ENCODE data around the gene FCGR3B. TPM values are rescaled to one million over a fixed set of nuclear protein-coding genes. Genes with fewer than 3 reads are reported as not detected.
"Not testable (repeated sequence)": the region's sequence is repeated elsewhere in the genome, so short reads cannot be mapped to it uniquely, and the experiment has no call there.

The FCGR3B gene
- total RNA-seq, 4 donors from 2014 or later: 0.66 to 2.0 (median 1.2) TPM; not detected in 1

DNA sequence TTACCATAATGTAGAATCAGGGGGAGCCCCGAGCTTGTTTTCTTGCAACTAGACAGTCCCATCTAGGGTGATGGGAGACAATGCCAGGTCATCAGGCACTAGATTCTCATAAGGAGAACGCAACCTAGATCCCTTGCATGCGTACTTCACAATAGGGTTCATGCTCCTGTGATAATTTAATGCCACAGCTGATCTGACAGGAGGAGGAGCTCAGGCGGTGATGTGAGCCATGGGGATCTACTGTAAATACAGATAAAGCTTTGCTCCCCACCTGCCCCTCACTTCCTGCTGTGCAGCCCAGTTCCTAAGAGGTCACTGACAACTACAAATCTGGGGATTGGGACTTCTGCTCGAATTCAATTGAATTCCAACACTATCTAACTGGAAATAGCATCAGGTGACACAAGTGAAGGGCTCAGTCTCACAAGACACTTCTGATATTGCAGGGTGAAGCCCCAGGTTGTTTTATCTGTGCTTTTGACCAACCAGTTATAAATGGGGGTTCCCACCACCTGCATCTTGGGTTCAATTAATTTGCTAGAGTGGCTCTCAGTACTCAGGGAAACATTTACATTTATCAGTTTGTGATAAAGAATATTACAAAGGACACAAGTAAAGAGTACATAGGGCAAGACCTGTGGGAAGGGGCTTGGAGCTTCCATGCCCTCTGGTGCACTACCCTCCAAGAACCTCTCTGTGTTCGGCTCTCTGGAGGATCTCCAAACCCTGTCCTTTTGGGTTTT is 7.4 kb upstream of the FCGR3B start:
- H3K9me3 ChIP-seq, H3K27me3 ChIP-seq, ATAC-seq, H3K4me1 ChIP-seq, H3K36me3 ChIP-seq, H3K27ac ChIP-seq, H3K4me3 ChIP-seq: not testable (repeated sequence)
- no CpG with 5 or more reads among the region's 6 CpGs for WGBS, 2 donors (ENCODE audit: low coverage in 1 of 2)

DNA sequence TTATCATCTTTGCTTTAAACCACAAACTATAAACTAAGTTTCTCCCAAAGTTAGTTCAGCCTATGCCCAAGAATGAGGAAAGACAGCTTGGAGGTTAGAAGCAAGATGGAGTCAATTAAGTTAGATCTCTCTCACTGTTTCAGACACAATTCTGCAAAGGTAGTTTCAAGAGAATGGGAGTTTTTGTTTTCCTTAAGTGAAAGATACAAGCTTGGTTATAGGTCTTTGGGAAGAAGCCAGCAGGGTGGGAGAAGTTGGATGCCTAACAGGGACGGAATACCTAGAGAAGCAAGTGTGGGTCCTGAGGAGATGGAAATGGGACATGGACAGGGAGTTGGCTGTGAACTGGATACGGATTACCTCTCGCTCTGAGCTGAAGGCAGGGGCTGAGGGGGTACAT is 6.0 kb upstream of the FCGR3B start:
- not testable (repeated sequence) for H3K27ac ChIP-seq

GRCh38 chr1:161636189-161636782 is 5.3 kb upstream of the FCGR3B start:
- no CpG with 5 or more reads among the region's 1 CpG for WGBS, 2 donors (ENCODE audit: low coverage in 1 of 2)
- H3K4me3 ChIP-seq, ATAC-seq: not testable (repeated sequence)

More for the DNA sequence above, 6.0 kb upstream of the FCGR3B start:
- not testable (repeated sequence) for H3K9me3 ChIP-seq, H3K36me3 ChIP-seq, H3K4me1 ChIP-seq, H3K4me3 ChIP-seq, H3K27me3 ChIP-seq, ATAC-seq
- 70 to 87% methylated on average over 2 to 3 of the region's 3 CpGs for WGBS, 2 donors (ENCODE audit: low coverage in 1 of 2)

DNA sequence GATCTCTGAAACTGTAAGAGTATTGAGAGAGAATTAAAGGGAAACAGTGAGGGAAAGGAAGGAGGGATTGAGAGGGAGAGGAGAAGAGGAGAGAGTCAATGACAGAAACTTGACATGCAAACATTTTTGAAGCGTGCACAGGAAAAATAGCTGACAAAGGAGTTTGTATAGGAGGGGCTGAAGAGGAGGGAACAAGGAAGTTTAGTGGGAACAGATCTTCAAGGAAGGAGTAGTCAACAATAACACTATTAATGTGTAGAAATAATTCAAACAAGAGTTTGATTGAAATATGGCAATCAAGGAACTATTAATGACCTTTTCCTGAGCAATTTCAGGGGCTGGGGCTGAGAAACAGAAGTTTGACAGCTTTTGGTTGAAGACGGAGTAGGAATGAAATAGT is 4.0 kb upstream of the FCGR3B start:
- H3K27me3 ChIP-seq, H3K4me3 ChIP-seq, H3K9me3 ChIP-seq, H3K4me1 ChIP-seq, H3K27ac ChIP-seq, H3K36me3 ChIP-seq, ATAC-seq: not testable (repeated sequence)
- WGBS, 2 donors (ENCODE audit: low coverage in 1 of 2): 80 to 100% methylated on average over 1 of the region's 2 CpGs

More at GRCh38 chr1:161636189-161636782, 5.3 kb upstream of the FCGR3B start:
- not testable (repeated sequence) for H3K9me3 ChIP-seq, H3K27me3 ChIP-seq, H3K27ac ChIP-seq, H3K4me1 ChIP-seq, H3K36me3 ChIP-seq

DNA sequence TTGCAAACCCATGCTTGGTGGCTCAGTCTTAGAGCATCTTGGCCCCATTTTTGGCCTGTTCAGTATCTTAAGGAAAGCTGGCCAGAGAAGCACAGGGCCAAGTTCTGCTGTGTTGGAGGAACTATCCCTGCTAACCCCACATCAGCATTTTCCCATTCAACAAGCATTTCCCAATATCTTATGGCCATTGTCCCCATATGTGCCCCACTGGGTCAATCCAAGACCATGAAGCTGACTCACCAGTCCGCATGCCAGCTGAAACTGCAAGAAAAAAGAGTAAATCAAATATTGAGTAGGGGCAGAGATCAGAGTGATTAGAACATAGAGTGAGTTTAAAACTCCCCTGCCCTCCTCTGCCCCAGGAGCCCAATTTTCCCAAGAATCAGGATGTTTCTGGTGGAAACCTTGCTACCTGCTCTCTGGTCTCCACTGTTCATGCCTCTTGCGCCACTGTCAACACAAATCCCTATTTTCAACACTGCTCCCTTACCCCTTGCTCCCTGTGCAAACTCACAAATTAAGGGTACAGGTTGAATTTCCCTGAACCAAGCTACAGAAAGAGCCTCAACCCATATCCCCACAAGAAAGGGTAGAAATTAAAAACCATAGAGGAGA is 741 bp downstream of the FCGR3B start:
- H3K4me1 ChIP-seq, H3K36me3 ChIP-seq, H3K27me3 ChIP-seq, H3K27ac ChIP-seq, H3K9me3 ChIP-seq, H3K4me3 ChIP-seq: not testable (repeated sequence)
- no CpG with 5 or more reads among the region's 2 CpGs for WGBS, 2 donors (ENCODE audit: low coverage in 1 of 2)
- ATAC-seq: peak; percentile 57

DNA sequence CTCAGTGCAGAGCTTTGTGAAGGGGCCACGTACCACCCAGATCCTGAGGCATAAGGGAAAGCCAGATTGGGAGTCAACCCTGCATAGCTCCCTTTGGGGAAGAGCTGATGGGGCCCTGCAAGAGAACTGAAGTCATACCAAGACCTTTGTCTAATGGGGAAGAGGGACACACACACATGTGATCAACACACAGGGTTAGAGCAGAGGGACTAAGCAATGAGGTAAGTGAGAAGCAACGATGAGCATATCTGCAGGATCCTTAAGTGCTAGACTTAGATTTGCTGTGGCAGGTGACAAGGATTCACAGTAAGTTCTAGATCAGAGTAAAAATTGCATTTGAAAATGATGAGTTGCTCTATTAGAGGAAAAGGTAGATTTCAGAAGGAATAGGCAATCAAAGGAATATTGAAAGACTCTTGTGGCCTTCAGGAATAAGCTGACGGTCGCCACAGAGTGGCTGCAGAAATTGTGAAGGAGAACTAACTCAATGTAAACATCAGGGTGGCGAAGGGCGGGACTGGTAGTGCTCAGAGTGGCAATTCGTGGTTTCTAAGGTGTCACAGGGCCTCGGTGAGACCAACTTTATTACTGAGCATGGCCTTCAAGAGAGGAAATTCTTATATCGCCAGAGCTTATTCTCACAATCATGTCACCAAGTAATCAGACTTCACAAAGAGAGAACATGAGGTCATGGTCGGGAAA is 4.4 kb downstream of the FCGR3B start:
- 50 to 90% methylated on average over 1 to 8 of the region's 10 CpGs for WGBS, 2 donors (ENCODE audit: low coverage in 1 of 2)
- H3K36me3 ChIP-seq, H3K4me3 ChIP-seq, H3K4me1 ChIP-seq, H3K27me3 ChIP-seq, H3K9me3 ChIP-seq, ATAC-seq, H3K27ac ChIP-seq: not testable (repeated sequence)

DNA sequence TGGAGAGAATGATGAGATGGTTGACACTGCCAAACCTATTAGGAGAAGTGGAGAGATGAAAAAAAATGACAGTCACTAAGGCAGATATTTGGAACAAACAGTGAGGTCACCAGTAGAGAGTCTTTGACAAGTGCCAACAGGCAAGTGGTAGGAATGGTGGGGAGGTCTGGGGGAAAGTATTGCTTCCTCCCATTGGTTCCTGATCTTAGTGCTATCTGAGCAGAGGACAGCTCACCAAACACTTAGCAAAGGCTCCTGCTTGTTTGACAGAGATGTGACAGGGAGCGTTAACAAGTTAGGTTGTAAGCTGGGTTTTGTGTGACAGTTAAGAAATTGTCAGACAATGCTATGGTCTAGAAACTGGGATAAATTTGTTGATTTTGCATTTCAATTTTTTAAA is 6.4 kb downstream of the FCGR3B start:
- peaks cover 18% of the 10 kb centered on the region for H3K27me3 ChIP-seq
- not testable (repeated sequence) for H3K27ac ChIP-seq

GRCh38 chr1:161623401-161624051 is 7.5 kb downstream of the FCGR3B start:
- H3K4me1 ChIP-seq, H3K36me3 ChIP-seq, H3K27ac ChIP-seq, H3K9me3 ChIP-seq, H3K4me3 ChIP-seq, ATAC-seq: not testable (repeated sequence)
- peaks cover 18% of the 10 kb centered on the region for H3K27me3 ChIP-seq
- WGBS, 2 donors (ENCODE audit: low coverage in 1 of 2): 61 to 100% methylated on average over 1 to 3 of the region's 6 CpGs

More for the DNA sequence above, 6.4 kb downstream of the FCGR3B start:
- H3K4me1 ChIP-seq, ATAC-seq, H3K9me3 ChIP-seq, H3K4me3 ChIP-seq, H3K36me3 ChIP-seq: not testable (repeated sequence)
- WGBS, 2 donors (ENCODE audit: low coverage in 1 of 2): 80% methylated on average over 1 of the region's 1 CpG; no CpG with 5 or more reads in 1 of the 2 donors

- H3K4me1 ChIP-seq, H3K27ac ChIP-seq, H3K9me3 ChIP-seq, H3K36me3 ChIP-seq, ATAC-seq: not testable (repeated sequence)
- Histone ChIP-seq H3K27me3 (peaks cover 18% of the 10 kb centered on the region), H3K4me3 (peak overlapping the region in 1 of 2 donors; percentile 48)
- 57 to 62% methylated on average over 2 to 5 of the region's 8 CpGs for WGBS, 2 donors (ENCODE audit: low coverage in 1 of 2)
Observed at GRCh38 chr1:161622054-161622453, 8.9 kb downstream of the FCGR3B start.

DNA sequence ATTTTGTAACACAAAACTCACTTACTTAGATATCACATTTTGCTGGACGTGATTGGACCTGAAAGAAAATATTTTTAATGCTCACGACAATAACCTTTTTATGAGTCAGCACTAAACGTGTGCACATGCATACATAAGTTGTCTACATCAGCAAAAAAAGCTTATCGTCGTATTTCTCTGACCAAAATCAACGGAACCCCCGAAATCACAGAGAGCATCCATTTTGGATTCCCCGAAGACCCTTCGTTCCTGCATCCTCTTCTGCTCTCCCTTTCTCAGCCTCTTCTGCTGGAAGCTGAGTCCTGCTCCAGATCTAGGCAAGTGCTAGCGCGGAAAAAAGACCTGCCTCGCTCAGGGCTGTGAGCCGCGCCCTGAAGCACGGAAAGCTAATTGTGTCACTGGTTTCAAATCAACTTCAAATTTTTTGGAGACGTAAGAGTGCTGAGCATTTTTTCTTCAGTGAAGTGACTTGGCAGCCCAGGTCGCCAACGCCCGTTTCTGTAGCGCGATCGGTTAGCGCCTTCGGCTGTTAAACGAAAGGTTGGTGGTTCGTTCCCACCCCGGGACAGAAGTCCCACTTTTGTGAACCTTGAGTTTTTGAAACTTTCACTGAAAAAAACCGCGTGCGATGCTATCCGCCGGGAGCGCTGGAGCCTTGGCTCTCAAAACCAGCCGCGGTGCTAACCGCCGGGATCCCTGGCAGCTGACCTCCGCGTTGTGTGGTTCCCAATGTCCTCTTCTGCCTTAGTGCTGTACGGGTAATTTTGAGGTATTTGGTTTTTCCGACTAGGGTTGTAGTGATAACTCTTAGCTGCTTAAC is 9.6 kb downstream of the FCGR3B start:
- peaks cover 18% of the 10 kb centered on the region for H3K27me3 ChIP-seq
- not testable (repeated sequence) for H3K36me3 ChIP-seq, H3K4me1 ChIP-seq, H3K9me3 ChIP-seq
- 0 to 5% methylated on average over 7 to 19 of the region's 41 CpGs for WGBS, 2 donors (ENCODE audit: low coverage in 1 of 2)
- H3K4me3 ChIP-seq: peak overlapping the region in 1 of 2 donors; percentile 48
- peak; percentile 68 for ATAC-seq
- H3K27ac ChIP-seq: peak overlapping the region in 1 of 4 donors; percentile 38

GRCh38 chr1:161620399-161620798 is 10.6 kb downstream of the FCGR3B start:
- not testable (repeated sequence) for H3K27ac ChIP-seq, H3K36me3 ChIP-seq, ATAC-seq, H3K4me3 ChIP-seq, H3K9me3 ChIP-seq, H3K4me1 ChIP-seq
- WGBS, 2 donors (ENCODE audit: low coverage in 1 of 2): 86 to 100% methylated on average over 2 to 7 of the region's 7 CpGs
- peaks cover 18% of the 10 kb centered on the region for H3K27me3 ChIP-seq

DNA sequence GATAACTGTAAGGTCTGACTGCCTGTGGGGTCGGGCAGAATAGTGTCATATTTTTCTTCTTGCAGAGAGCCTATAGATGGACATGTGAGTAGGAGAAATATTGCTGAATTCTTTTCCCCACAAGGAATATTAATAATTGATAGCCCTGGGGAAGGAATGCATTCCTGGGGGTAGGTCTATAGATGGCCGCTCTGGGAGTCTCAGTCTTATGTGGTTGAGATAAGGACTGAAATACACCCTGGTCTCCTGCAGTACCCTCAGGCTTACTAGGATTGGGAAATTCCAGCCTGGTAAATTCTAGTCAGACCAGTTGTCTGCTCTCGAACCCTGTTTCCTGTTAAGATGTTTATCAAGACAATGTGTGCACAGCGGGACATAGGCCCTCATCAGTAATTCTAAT is 12.5 kb downstream of the FCGR3B start:
- peaks cover 18% of the 10 kb centered on the region for H3K27me3 ChIP-seq
- H3K4me1 ChIP-seq, H3K4me3 ChIP-seq, ATAC-seq, H3K27ac ChIP-seq, H3K36me3 ChIP-seq, H3K9me3 ChIP-seq: not testable (repeated sequence)
- 96 to 100% methylated on average over 1 to 2 of the region's 4 CpGs for WGBS, 2 donors (ENCODE audit: low coverage in 1 of 2)

Measured in gastroesophageal sphincter (tissue), 4 donors.